ENCODE measurements around the gene GRN.

Gene GRN

DNA sequence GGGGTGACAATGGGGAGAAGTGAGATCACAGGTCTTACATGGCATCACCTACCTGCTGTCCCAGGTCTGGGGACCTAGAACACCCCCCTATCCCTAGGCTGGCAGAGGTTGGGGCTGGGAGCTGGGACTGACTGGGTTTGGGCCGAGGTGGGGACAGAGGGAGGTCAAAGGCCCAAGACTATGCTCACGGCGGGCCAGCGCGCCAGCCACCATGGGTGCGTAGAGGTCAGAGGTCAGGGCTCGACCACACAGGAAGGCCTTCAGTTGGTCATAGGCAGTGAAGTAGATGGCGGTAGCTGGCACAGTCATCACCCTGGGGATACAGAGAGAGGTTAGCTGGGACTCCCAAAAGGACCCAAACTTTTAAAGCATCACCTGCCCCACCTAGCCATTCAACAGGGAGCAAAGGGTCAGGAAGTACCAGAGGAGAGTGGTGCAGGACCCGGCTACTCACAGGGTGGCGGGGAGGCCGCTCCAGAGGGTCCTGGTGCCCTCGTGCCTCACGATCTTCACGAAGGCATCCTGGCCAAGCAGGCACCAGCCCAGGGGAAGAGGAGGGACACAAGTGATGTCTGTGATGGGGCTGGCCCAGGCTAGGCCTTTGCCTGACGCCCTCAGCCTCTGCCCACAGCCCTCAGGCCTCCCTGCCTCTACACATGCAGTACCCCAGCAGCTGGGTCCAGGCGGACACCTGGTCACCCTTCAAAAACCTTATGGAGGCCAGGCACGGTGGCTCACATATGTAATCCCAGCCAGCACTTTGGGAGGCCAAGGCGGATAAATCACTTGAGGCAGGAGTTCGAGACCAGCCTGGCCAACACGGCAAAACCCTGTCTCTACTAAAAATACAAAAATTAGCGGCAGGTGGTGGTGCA is 23.6 kb upstream of the GRN start:
- TF ChIP-seq, protein P1, sequence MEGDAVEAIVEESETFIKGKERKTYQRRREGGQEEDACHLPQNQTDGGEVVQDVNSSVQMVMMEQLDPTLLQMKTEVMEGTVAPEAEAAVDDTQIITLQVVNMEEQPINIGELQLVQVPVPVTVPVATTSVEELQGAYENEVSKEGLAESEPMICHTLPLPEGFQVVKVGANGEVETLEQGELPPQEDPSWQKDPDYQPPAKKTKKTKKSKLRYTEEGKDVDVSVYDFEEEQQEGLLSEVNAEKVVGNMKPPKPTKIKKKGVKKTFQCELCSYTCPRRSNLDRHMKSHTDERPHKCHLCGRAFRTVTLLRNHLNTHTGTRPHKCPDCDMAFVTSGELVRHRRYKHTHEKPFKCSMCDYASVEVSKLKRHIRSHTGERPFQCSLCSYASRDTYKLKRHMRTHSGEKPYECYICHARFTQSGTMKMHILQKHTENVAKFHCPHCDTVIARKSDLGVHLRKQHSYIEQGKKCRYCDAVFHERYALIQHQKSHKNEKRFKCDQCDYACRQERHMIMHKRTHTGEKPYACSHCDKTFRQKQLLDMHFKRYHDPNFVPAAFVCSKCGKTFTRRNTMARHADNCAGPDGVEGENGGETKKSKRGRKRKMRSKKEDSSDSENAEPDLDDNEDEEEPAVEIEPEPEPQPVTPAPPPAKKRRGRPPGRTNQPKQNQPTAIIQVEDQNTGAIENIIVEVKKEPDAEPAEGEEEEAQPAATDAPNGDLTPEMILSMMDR (IDR thresholded peaks at IDR 0.05; ENCODE audit: low read length, missing control alignments) = no peak

DNA sequence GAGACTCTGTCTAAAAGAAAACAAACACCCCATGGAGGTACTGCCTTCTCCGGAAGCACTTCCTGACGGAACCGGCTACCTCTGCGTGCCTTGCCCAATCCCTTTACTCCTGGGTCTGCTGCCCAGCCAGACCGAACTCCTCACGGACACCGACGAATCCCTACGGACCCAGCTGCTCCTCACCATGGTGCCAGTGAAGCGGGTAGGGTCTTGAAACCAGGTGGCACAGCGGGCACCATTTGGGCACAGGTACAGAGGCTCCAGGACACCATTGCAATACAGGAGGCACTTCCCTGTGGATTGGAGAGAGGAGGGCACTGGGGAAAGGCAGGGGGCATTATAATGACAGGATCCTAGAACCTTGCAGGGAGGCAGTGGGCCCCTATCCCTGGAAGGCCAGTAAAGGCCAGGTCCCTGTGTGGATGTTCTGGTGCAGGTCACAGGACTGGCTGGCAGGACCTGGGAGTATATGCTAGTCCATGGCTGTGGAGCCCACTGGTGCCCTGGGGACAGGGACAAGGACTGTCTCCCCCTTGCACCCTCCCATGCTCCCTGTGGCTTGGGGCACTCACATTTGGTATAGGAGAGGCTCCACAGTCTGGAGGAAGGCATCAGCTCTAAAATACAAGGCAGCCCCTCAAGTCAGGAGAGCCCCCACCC is 22.7 kb upstream of the GRN start:
- no peak overlapping the region for H3K4me3 ChIP-seq (replicated peaks; ENCODE audit: low read depth, low read length)
- DNase-seq (ENCODE audit: low read depth) = no peak
- TF ChIP-seq, protein P1 (IDR thresholded peaks at IDR 0.05; ENCODE audit: low read length, missing control alignments) = no peak

More for the DNA sequence above, 23.6 kb upstream of the GRN start:
- DNase-seq (ENCODE audit: low read depth) = no peak
- H3K4me3 ChIP-seq (replicated peaks; ENCODE audit: low read depth, low read length) = no peak overlapping the region

DNA sequence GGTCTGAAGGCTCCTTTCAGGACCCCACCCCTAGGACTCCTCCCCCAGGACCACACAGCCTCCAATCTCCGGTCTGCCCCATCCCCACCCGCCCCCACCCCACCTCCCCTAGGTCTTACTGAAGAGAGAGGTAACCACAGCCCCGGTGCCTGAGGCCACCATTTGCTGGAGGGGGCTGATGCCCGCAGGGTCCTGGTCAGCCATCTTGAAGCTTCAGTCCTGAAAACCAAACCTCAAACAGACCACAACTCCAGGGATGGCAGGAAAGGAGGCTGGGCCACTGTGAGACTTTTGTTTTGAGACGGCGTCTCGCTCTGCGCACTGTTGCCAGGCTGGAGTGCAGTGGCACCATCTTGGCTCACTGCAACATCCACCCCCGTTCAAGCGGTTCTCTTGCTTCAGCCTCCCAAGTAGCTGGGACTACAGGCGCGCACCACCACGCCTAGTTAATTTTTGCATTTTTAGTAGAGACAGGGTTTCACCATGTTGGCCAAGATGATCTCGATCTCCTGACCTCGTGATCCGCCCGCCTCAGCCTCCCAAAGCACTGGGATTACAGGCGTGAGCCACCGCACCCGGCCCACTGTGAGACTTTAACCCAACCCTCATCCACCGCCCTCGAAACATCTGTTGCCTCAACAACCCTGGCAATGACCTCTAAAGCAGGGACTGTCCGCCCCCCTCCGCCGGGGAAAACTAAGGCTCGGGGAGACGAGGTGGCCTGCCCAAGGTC is 21.6 kb upstream of the GRN start:
- peak overlapping the region; percentile 80 for H3K4me3 ChIP-seq (replicated peaks; ENCODE audit: low read depth, low read length)
- TF ChIP-seq, protein P1 (IDR thresholded peaks at IDR 0.05; ENCODE audit: low read length, missing control alignments) = no peak
- no peak for DNase-seq (ENCODE audit: low read depth)

DNA sequence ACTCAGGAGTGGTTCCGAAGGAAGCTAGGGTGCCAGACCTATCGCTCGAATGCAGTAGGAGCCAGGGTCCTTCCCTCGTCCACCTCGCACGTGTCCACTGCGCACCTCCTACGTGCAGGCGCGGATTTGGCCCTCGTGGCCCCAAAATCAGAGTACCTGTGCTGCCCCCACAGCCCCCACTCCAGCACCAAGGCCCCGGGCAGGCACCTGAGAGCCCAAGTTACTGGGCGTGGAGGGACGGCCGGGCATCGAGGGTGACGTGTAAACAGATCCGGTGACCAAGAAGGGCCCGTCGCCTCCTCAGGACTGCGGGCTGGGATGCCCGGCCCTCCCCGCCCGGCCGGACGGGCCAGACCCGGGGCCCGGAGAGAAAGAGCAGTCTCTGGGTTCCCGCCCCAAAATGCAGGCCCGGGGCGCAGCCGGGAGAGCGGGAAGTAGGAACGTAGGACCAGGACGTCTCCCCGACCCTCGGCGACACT is 21.0 kb upstream of the GRN start:
- H3K4me3 ChIP-seq (replicated peaks; ENCODE audit: low read depth, low read length) = peak overlapping the region; percentile 80
- no peak for DNase-seq (ENCODE audit: low read depth)
- TF ChIP-seq, protein P1 (IDR thresholded peaks at IDR 0.05; ENCODE audit: low read length, missing control alignments) = no peak

DNA sequence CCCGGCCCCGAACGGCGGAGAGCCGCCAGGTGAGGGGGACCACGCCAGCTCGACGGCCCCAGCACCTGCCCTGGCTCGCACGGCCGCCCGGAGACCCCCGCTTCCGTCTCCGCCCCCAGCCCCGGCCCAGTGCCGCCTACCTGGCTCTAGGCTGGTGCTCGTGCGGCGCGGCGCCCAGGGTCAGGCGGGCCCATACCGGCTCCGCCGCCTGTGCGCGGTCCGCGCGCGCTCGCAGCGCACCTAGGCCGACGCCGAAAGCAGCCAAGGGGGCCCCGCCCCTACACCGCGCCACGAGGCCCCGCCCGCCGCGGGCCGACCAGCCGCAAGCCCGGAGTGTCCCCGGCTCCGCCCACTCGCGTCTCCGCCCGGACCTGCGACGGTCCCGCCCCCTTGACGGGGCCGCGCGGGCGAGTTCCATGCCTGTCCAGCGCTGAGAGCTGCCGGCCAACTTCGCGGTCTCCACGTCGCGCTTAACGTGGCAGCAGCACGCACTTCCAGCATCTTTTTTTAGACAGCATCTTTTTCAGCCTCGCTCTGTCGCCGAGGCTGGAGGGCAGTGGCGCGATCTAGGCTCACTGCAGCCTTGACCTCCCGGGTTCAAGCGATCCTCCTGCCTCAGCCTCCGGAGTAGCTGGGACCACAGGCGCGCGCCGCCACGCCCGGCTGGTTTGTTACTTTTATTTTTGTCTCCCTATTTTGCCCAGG is 20.4 kb upstream of the GRN start, which contains the start of gene SLC25A39:
SLC25A39 (minus strand) TSS at position 253 of the 705 bp plus-strand sequence. CDS start 1,261 bp downstream, outside the sequence.
- TF ChIP-seq, protein P1 (IDR thresholded peaks at IDR 0.05; ENCODE audit: low read length, missing control alignments) = no peak
- peak; percentile 95 for DNase-seq (ENCODE audit: low read depth)
- H3K4me3 ChIP-seq (replicated peaks; ENCODE audit: low read depth, low read length) = peak within 1 kb of the TSS; percentile 80

DNA sequence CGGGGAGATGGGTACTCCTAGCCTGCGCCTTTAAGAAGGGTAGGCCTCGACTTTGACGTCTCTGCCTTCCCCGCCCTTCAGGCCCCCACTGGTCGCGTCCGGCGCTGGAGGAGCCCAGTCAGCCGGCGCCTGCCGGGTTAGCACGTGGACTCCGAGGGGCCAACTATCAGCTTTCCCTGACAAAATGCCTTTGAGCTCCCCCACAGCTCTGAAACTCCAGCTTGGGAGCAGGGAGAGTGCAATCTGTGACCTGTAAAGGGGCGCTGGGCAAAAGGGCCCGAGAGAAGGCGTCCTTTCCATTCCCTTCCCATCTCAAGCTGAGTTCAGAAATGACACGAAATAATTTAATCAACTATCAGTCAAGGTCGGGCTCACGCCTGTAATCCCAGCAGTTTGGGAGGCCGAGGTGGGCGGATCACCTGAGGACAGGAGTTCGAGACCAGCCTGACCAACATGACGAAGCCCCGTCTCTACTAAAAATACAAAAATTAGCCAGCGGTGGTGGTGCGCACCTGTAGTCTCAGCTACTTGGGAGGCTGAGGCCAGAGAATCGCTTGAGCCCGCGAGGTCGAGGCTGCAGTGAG is 18.1 kb upstream of the GRN start:
- TF ChIP-seq, protein P1 (IDR thresholded peaks at IDR 0.05; ENCODE audit: low read length, missing control alignments) = no peak
- no peak overlapping the region for H3K4me3 ChIP-seq (replicated peaks; ENCODE audit: low read depth, low read length)
- peak; percentile 98 for DNase-seq (ENCODE audit: low read depth)
